ENCODE data around the gene FAM234A.
"Not testable (repeated sequence)": the region's sequence is repeated elsewhere in the genome, so short reads cannot be mapped to it uniquely, and the experiment has no call there.

FAM234A gene

GRCh38 chr16:267562-267961, 32.9 kb downstream of the FAM234A start:
- peaks cover 25% of the 10 kb centered on the region for H3K36me3 ChIP-seq (ENCODE audit: insufficient read depth, low read length)
- H3K4me3 ChIP-seq (ENCODE audit: low read depth in 1 of 2, low read length in 2 of 2); H3K4me1 ChIP-seq (ENCODE audit: insufficient read depth, low read length); H3K27me3 ChIP-seq (ENCODE audit: control insufficient read depth in 1 of 2, insufficient read depth in 2 of 2, low read length in 2 of 2); H3K9me3 ChIP-seq (ENCODE audit: low read length); H3K27ac ChIP-seq (ENCODE audit: low read depth, low read length); H3K9ac ChIP-seq (ENCODE audit: low read length): not testable (repeated sequence)

GRCh38 chr16:268141-269053, 33.8 kb downstream of the FAM234A start:
- Histone ChIP-seq H3K36me3 (ENCODE audit: insufficient read depth, low read length) (peaks cover 18% of the 10 kb centered on the region), H3K9me3 (ENCODE audit: low read length) (no peaks in the 10 kb centered on the region), H3K27ac (ENCODE audit: low read depth, low read length) (no peak overlapping the region), H3K4me1 (ENCODE audit: insufficient read depth, low read length) (no peaks in the 10 kb centered on the region), H3K4me3 (ENCODE audit: low read depth in 1 of 2, low read length in 2 of 2) (no peak overlapping the region), H3K27me3 (ENCODE audit: control insufficient read depth in 1 of 2, insufficient read depth in 2 of 2, low read length in 2 of 2) (peaks cover 0 to 4% of the 10 kb centered on the region in 2 donors), H3K9ac (ENCODE audit: low read length) (no peak overlapping the region)

GRCh38 chr16:269061-269796, 34.6 kb downstream of the FAM234A start:
- Histone ChIP-seq H3K27ac (ENCODE audit: low read depth, low read length) (no peak overlapping the region), H3K27me3 (ENCODE audit: control insufficient read depth in 1 of 2, insufficient read depth in 2 of 2, low read length in 2 of 2) (peaks cover 0 to 12% of the 10 kb centered on the region in 2 donors), H3K9me3 (ENCODE audit: low read length) (no peaks in the 10 kb centered on the region), H3K36me3 (ENCODE audit: insufficient read depth, low read length) (peaks cover 10% of the 10 kb centered on the region), H3K4me1 (ENCODE audit: insufficient read depth, low read length) (no peaks in the 10 kb centered on the region), H3K9ac (ENCODE audit: low read length) (no peak overlapping the region), H3K4me3 (ENCODE audit: low read depth in 1 of 2, low read length in 2 of 2) (no peak overlapping the region)

GRCh38 chr16:270381-271255, 36.0 kb downstream of the FAM234A start:
- Histone ChIP-seq H3K27ac (ENCODE audit: low read depth, low read length) (no peak overlapping the region), H3K4me1 (ENCODE audit: insufficient read depth, low read length) (no peaks in the 10 kb centered on the region), H3K36me3 (ENCODE audit: insufficient read depth, low read length) (no peaks in the 10 kb centered on the region), H3K27me3 (ENCODE audit: control insufficient read depth in 1 of 2, insufficient read depth in 2 of 2, low read length in 2 of 2) (peaks cover 0 to 22% of the 10 kb centered on the region in 2 donors), H3K4me3 (ENCODE audit: low read depth in 1 of 2, low read length in 2 of 2) (no peak overlapping the region), H3K9ac (ENCODE audit: low read length) (no peak overlapping the region), H3K9me3 (ENCODE audit: low read length) (no peaks in the 10 kb centered on the region)

GRCh38 chr16:272633-273546, 38.3 kb downstream of the FAM234A start:
- H3K4me3 ChIP-seq (ENCODE audit: low read depth in 1 of 2, low read length in 2 of 2) = no peak overlapping the region
- H3K4me1 ChIP-seq (ENCODE audit: insufficient read depth, low read length) = no peaks in the 10 kb centered on the region
- no peak overlapping the region for H3K27ac ChIP-seq (ENCODE audit: low read depth, low read length)
- H3K36me3 ChIP-seq (ENCODE audit: insufficient read depth, low read length) = no peaks in the 10 kb centered on the region
- H3K9me3 ChIP-seq (ENCODE audit: low read length) = no peaks in the 10 kb centered on the region
- H3K27me3 ChIP-seq (ENCODE audit: control insufficient read depth in 1 of 2, insufficient read depth in 2 of 2, low read length in 2 of 2) = peaks cover 0 to 22% of the 10 kb centered on the region in 2 donors
- H3K9ac ChIP-seq (ENCODE audit: low read length) = no peak overlapping the region

- H3K36me3 ChIP-seq (ENCODE audit: insufficient read depth, low read length) = no peaks in the 10 kb centered on the region
- no peak overlapping the region for H3K4me3 ChIP-seq (ENCODE audit: low read depth in 1 of 2, low read length in 2 of 2)
- H3K27ac ChIP-seq (ENCODE audit: low read depth, low read length) = no peak overlapping the region
- no peaks in the 10 kb centered on the region for H3K4me1 ChIP-seq (ENCODE audit: insufficient read depth, low read length)
- peaks cover 0 to 22% of the 10 kb centered on the region in 2 donors for H3K27me3 ChIP-seq (ENCODE audit: control insufficient read depth in 1 of 2, insufficient read depth in 2 of 2, low read length in 2 of 2)
- H3K9me3 ChIP-seq (ENCODE audit: low read length) = no peaks in the 10 kb centered on the region
- H3K9ac ChIP-seq (ENCODE audit: low read length) = no peak overlapping the region
Observed at GRCh38 chr16:273547-274421, 39.2 kb downstream of the FAM234A start.

- no peaks in the 10 kb centered on the region for H3K9me3 ChIP-seq (ENCODE audit: low read length)
- H3K27me3 ChIP-seq (ENCODE audit: control insufficient read depth in 1 of 2, insufficient read depth in 2 of 2, low read length in 2 of 2) = peaks cover 0 to 27% of the 10 kb centered on the region in 2 donors
- H3K36me3 ChIP-seq (ENCODE audit: insufficient read depth, low read length) = no peaks in the 10 kb centered on the region
- H3K27ac ChIP-seq (ENCODE audit: low read depth, low read length) = no peak overlapping the region
- no peak overlapping the region for H3K9ac ChIP-seq (ENCODE audit: low read length)
- no peaks in the 10 kb centered on the region for H3K4me1 ChIP-seq (ENCODE audit: insufficient read depth, low read length)
- peak overlapping the region; percentile 53 to 64 for H3K4me3 ChIP-seq (ENCODE audit: low read depth in 1 of 2, low read length in 2 of 2)
Observed at GRCh38 chr16:275041-275641, 40.5 kb downstream of the FAM234A start.

GRCh38 chr16:275786-276232, 41.2 kb downstream of the FAM234A start, which contains the start of gene RGS11:
TSS of gene RGS11 (minus strand) at chr16:275944. CDS start at chr16:275911, 33 bp downstream.
- Histone ChIP-seq H3K9ac (ENCODE audit: low read length) (no peak within 1 kb of the TSS), H3K27ac (ENCODE audit: low read depth, low read length) (no peak within 1 kb of the TSS), H3K9me3 (ENCODE audit: low read length) (no peaks in the 10 kb centered on the region), H3K4me3 (ENCODE audit: low read depth in 1 of 2, low read length in 2 of 2) (peak within 1 kb of the TSS; percentile 53 to 64), H3K27me3 (ENCODE audit: control insufficient read depth in 1 of 2, insufficient read depth in 2 of 2, low read length in 2 of 2) (peaks cover 0 to 30% of the 10 kb centered on the region in 2 donors), H3K36me3 (ENCODE audit: insufficient read depth, low read length) (no peaks in the 10 kb centered on the region), H3K4me1 (ENCODE audit: insufficient read depth, low read length) (no peaks in the 10 kb centered on the region)

- Histone ChIP-seq H3K4me1 (ENCODE audit: insufficient read depth, low read length) (no peaks in the 10 kb centered on the region), H3K9me3 (ENCODE audit: low read length) (no peaks in the 10 kb centered on the region), H3K27me3 (ENCODE audit: control insufficient read depth in 1 of 2, insufficient read depth in 2 of 2, low read length in 2 of 2) (peaks cover 0 to 37% of the 10 kb centered on the region in 2 donors), H3K9ac (ENCODE audit: low read length) (no peak overlapping the region), H3K4me3 (ENCODE audit: low read depth in 1 of 2, low read length in 2 of 2) (no peak overlapping the region), H3K36me3 (ENCODE audit: insufficient read depth, low read length) (no peaks in the 10 kb centered on the region), H3K27ac (ENCODE audit: low read depth, low read length) (no peak overlapping the region)
Observed at GRCh38 chr16:276426-277077, 41.9 kb downstream of the FAM234A start.
